Peyer's patch (tissue), 4 donors: Measurements from ENCODE around the gene HSD17B7. TPM values are rescaled to one million over a fixed set of nuclear protein-coding genes. Genes with fewer than 3 reads are reported as not detected.

ENCODE experiments used
- DNase-seq, 3 donors: peaks; one replicate each; pipeline ENCODE4 v3.0.0-alpha.2; 2017 to 2019
- H3K27ac ChIP-seq, 4 donors: fragments of 200-600 bp; sonication (generic); one replicate each; pipeline ENCODE4 v1.5.1; 2016 to 2019
- H3K27me3 ChIP-seq, 2 donors: fragments of 200-600 bp; sonication (generic); one replicate each; pipeline ENCODE4 v1.5.1; 2019
- H3K36me3 ChIP-seq, 3 donors: fragments of 200-600 bp; sonication (generic); one replicate each; pipeline ENCODE4 v1.5.1; 2016 to 2019
- H3K4me1 ChIP-seq, 4 donors: fragments of 200-600 bp; sonication (generic); one replicate each; pipeline ENCODE4 v1.5.1; 2016 to 2019
- H3K4me3 ChIP-seq, 4 donors: fragments of 200-600 bp; sonication (generic); 1 replicate in 3 of 4; 2 replicates in 1 of 4; pipeline ENCODE4 v1.5.1; 2016 to 2019; ENCODE audit warnings: mild to moderate bottlenecking in 1 of 4
- H3K9me3 ChIP-seq, 4 donors: fragments of 200-600 bp; sonication (generic); one replicate each; pipeline ENCODE4 v1.5.1; 2016 to 2019; ENCODE audit warnings: mild to moderate bottlenecking in 1 of 4
- CTCF ChIP-seq, 6 experiments: fragments of 450-650 bp in 4 of 6; fragments of 200-600 bp in 2 of 6; sonication (generic) in 1 of 6; IDR thresholded peaks; one replicate each; pipeline ENCODE4 v1.5.1; 2017 to 2019; ENCODE audit warnings: antibody characterized with exemption in 6 of 6, mild to moderate bottlenecking in 3 of 6, moderate library complexity in 1 of 6
- POLR2A ChIP-seq, 2 donors: fragments of 450-650 bp; IDR thresholded peaks; one replicate each; pipeline ENCODE4 v1.5.1; 2017; ENCODE audit warnings: antibody characterized with exemption in 2 of 2, mild to moderate bottlenecking in 2 of 2, moderate library complexity in 2 of 2
- small RNA-seq, 2 donors: library from RNA; depleted of rRNA; stranded (forward); fragments of <200 nt; gene quantifications; one replicate each; pipeline ENCODE3, GENCODE V24; 2016
- total RNA-seq, 4 donors: library from RNA; depleted of rRNA; stranded (reverse); fragments of >200 nt; gene quantifications; one replicate each; pipeline ENCODE4 v1.1.0, GENCODE V29; 2016

Gene HSD17B7
- total RNA-seq, 4 donors from 2014 or later: 24.0 to 56.9 (median 36.0) TPM

- no peaks in the 10 kb centered on the region for H3K36me3 ChIP-seq
- no peaks in the 10 kb centered on the region for H3K9me3 ChIP-seq
- H3K27me3 ChIP-seq: no peaks in the 10 kb centered on the region
- no peaks in the 10 kb centered on the region for H3K4me1 ChIP-seq
- no peak overlapping the region for H3K27ac ChIP-seq
- TF ChIP-seq POLR2A (IDR thresholded peaks at IDR 0.05) (no peak), CTCF (IDR thresholded peaks at IDR 0.05) (no peak)
- DNase-seq: no peak
- H3K4me3 ChIP-seq: no peak overlapping the region
Measured at GRCh38 chr1:162859191-162859590, 68.7 kb downstream of the HSD17B7 start.

GRCh38 chr1:162861101-162861500 is 70.6 kb downstream of the HSD17B7 start, which contains the start of gene CCDC190:
TSS of gene CCDC190 (minus strand) at chr1:162861175. CDS start at chr1:162859646, 1,529 bp downstream.
- peak within 1 kb of the TSS in 1 of 4 donors; percentile 12 for H3K27ac ChIP-seq
- H3K4me3 ChIP-seq: no peak within 1 kb of the TSS
- H3K9me3 ChIP-seq: no peaks in the 10 kb centered on the region
- H3K36me3 ChIP-seq: no peaks in the 10 kb centered on the region
- no peak for DNase-seq
- no peak for TF ChIP-seq POLR2A (IDR thresholded peaks at IDR 0.05)
- no peak for TF ChIP-seq CTCF (IDR thresholded peaks at IDR 0.05)
- no peaks in the 10 kb centered on the region for H3K27me3 ChIP-seq
- no peaks in the 10 kb centered on the region for H3K4me1 ChIP-seq

- Histone ChIP-seq H3K9me3 (no peaks in the 10 kb centered on the region), H3K27ac (peak overlapping the region in 1 of 4 donors; percentile 12), H3K4me1 (no peaks in the 10 kb centered on the region), H3K27me3 (no peaks in the 10 kb centered on the region), H3K36me3 (no peaks in the 10 kb centered on the region), H3K4me3 (no peak overlapping the region)
- TF ChIP-seq POLR2A (IDR thresholded peaks at IDR 0.05) (no peak), CTCF (IDR thresholded peaks at IDR 0.05) (no peak)
- no peak for DNase-seq
Measured at GRCh38 chr1:162861625-162862024, 71.1 kb downstream of the HSD17B7 start.

Small RNA genes within 50 kb of the gene (small RNA-seq; reads per million reads assigned to genes)
- gene RN7SL861P: 0 reads per million in 2 donors

Other genes with a start within 250 kb of the HSD17B7 start
- gene UAP1, start 229.0 kb upstream of the HSD17B7 start, total RNA-seq: 100 to 1,000 TPM; 101 to 131 (median 122) TPM
- 100 to 1,000 TPM in 1 of 4 donors, 10 to 100 TPM in 3; 14.9 to 112 (median 37.2) TPM for gene DDR2, start 158.2 kb upstream of the HSD17B7 start, total RNA-seq
- not detected for gene CCDC190, start 70.5 kb downstream of the HSD17B7 start, total RNA-seq